ENCODE measurements around the gene VOPP1.

Gene VOPP1

DNA sequence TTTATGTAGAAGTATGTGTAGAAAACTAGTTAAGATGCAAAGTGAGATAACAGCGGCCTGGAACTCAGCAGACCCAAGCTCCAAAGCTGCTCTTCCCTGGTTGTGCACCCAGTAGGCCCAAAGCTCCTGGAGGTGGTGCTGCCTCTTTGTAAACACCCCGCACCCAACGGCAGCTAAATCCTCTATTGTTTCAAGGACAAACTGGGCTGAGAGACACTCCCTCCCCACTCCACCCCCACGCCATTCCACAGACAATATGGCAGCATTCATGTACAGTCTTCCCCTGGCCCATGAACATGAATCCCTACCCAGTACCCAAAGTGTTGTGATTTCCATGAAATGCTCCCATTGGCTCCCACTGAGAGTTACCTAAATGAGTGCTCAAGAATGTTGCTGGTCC is 73.5 kb downstream of the VOPP1 start:
- TF ChIP-seq GATA1 (IDR thresholded peaks at IDR 0.05; ENCODE audit: low read depth, low read length) (no peak), POLR2A (IDR thresholded peaks at IDR 0.05; ENCODE audit: low read length) (no peak)
- DNase-seq: no peak

DNA sequence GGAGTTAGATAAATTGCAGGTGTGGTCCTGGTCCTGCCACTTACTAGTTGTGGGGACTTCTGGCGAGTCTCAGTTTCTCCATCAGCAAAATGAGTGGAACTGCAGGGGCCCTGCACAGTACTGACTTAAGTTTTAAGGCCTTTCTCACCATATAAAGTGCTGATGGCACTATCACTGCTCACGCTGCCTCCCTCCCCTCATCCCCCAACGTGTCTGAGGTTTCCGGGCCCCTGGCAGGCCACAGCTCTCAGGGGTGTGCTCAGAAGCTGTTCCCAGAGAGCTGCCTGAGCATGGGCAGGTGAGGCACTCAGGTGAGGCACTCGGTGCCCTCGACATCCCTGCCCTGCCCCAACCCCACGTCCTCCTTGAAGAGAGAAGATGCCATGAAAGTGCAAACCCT is 74.2 kb downstream of the VOPP1 start:
- DNase-seq: no peak
- TF ChIP-seq POLR2A (IDR thresholded peaks at IDR 0.05; ENCODE audit: low read length): no peak

DNA sequence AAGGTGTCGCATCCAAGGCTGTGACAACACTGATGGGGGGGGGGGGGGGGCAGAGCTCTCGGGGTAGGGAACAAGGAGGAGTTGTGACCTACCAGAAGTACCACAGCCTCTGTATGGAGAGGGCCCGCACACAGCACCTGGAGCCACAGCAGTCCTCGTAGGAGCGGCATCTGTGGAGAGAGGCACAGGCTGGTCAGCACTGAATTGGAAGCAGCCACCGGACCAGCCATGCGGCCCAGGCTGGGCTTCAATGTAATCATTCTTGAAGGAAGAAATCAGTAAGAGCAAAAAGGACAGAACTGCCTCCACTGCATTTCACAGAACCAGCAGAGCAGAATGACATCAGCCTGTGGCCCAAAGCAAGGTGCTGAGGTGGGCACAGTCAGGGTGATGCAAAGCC is 74.8 kb downstream of the VOPP1 start:
- no peak for TF ChIP-seq GATA1 (IDR thresholded peaks at IDR 0.05; ENCODE audit: low read depth, low read length)
- TF ChIP-seq POLR2A (IDR thresholded peaks at IDR 0.05; ENCODE audit: low read length): no peak
- DNase-seq: no peak

DNA sequence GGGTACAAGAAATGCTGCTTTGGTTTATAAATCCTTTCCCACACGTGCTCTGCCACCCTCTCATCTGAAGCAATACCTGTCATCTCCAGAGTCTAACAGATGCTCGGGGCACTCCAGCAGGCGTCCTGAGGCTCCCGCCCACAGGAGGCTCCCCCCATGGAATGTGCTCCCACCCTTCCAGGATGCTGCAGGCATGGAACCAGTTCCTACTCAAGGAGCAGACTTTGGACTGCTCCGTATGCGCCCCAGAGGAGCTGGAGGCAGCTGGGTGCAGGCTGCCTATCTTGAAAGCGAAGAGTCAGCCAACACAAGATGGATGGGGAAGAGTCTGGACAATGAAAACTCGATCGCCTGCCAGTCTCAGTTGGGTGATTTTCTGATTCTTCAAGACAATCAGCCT is 75.4 kb downstream of the VOPP1 start:
- no peak for DNase-seq
- TF ChIP-seq GATA1 (IDR thresholded peaks at IDR 0.05; ENCODE audit: low read depth, low read length) (no peak), POLR2A (IDR thresholded peaks at IDR 0.05; ENCODE audit: low read length) (no peak)

DNA sequence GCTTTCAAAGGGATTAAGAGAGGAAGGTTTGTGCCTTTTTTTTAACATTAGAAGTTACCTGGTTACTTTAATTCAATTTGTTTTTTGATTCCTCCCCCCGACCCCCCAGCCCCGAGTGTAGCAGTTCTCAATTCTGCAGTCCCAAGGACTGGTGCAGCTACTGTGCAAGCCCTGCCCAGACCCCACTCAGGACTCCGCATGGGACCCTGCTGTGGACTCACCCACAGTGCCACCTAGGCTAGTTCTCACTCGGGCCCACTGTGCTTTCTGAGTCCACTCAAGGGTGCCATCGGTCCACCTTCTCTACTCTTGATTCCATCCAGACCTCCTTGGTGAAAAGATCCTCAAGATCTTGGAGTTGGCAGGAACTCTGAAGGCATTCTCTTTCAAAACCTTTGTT is 77.4 kb downstream of the VOPP1 start:
- TF ChIP-seq POLR2A (IDR thresholded peaks at IDR 0.05; ENCODE audit: low read length) (no peak), GATA1 (IDR thresholded peaks at IDR 0.05; ENCODE audit: low read depth, low read length) (no peak)
- no peak for DNase-seq

DNA sequence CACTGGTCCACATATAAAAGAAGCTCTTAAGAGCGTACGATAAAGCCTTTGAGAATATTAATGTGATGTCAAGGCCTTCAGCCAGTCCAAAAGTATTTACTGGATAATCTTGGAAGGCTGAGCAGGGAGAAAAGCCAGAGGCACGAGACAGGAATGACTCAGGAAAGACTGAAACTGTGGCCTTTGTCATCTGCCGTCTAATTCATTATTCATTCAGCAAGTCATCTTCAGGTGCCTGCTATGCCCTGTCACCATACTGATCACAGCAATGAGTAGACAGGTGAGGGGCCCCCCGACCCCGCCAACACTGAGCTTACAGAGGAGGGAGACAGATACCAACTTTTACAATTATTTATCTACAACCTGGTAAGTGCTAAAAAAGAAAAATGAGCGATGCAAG is 78.9 kb downstream of the VOPP1 start:
- no peak for DNase-seq
- no peak for TF ChIP-seq POLR2A (IDR thresholded peaks at IDR 0.05; ENCODE audit: low read length)
- no peak for TF ChIP-seq GATA1 (IDR thresholded peaks at IDR 0.05; ENCODE audit: low read depth, low read length)

DNA sequence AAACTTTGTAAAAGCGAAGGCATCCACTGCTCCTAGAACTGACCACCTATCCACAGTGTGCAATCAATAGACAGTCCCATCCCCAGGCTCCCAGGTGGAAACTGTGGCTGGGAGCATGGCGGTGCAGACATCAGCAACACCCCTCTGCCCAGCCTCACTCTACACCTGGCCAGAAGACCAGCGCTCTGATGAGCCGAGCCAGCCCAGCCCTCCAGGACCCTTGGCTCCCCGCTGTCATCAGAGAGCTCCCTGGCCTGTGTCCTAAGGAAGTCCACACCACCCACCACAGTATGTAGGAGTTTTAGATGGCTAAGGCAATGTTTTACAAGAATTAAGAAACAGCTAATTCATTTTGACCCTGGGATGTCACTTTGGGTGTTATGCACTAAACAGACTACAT is 81.0 kb downstream of the VOPP1 start:
- TF ChIP-seq POLR2A (IDR thresholded peaks at IDR 0.05; ENCODE audit: low read length) (no peak), GATA1 (IDR thresholded peaks at IDR 0.05; ENCODE audit: low read depth, low read length) (no peak)

DNA sequence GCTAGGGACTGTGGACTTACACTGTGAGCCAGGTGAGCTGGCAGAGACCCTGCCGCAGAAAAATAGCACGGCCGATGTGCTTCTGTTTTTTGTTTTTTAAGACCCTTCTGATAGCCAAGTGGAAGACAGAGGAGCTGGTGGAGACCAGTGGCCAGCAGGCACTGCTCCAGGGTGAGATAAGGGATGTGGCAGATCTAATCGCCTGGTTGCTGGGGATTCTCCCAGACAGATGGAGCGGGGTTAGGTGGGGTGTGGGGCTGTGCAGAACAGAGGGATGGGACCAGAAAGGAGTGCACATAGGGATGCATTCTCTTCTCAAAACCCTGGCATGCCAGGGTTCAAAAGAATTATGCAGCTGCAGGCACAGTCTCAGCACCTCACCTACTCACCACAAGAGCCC is 82.2 kb downstream of the VOPP1 start:
- DNase-seq: no peak
- TF ChIP-seq GATA1 (IDR thresholded peaks at IDR 0.05; ENCODE audit: low read depth, low read length) (no peak), POLR2A (IDR thresholded peaks at IDR 0.05; ENCODE audit: low read length) (no peak)

More for the DNA sequence above, 81.0 kb downstream of the VOPP1 start:
- DNase-seq: no peak

DNA sequence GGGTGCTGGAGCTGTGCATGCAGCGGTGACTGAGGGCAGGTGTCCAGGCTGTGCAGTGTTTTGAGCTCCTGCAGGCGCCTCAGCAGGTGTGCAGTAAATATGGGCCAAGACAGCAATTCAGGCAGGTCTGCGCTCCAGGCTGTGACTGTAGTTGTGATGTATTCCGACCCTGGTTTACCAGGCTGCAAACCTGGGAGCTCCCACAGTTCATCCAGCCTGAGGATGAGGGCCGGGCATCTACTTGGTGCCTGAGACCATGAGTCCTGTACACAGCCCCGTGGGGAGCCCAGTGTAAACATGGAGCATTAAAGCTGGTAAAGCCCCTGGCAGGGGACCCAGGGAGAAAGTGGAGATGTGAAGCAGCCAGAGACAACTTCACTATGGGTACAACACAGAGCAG is 82.8 kb downstream of the VOPP1 start:
- DNase-seq: no peak
- TF ChIP-seq GATA1 (IDR thresholded peaks at IDR 0.05; ENCODE audit: low read depth, low read length) (no peak), POLR2A (IDR thresholded peaks at IDR 0.05; ENCODE audit: low read length) (no peak)

DNA sequence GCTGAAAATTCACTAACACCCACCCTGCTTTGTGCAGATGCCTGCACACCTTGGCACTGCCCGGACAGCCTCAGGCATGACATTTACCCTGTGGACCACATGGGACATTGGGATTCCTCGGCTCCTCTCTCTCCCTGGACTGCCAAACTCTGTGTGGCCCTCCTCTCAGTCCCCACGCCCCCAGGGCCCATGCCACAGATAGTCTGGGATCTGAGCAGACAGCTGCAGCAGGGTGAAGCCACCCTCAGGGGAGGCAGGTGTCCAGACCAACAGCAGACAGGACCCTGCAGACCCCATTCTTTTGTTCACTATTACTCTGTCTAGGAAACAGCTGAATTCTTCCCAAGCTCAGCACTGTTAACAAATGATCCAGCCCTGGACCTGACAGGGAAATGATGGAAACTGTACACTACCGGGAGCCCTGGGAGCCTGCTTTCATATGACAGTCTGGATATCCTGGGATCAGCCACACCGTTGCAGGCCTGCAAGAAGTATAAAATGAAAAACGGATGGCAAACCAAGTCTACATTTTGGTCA is 83.4 kb downstream of the VOPP1 start:
- TF ChIP-seq POLR2A (IDR thresholded peaks at IDR 0.05; ENCODE audit: low read length): no peak
- no peak for DNase-seq

DNA sequence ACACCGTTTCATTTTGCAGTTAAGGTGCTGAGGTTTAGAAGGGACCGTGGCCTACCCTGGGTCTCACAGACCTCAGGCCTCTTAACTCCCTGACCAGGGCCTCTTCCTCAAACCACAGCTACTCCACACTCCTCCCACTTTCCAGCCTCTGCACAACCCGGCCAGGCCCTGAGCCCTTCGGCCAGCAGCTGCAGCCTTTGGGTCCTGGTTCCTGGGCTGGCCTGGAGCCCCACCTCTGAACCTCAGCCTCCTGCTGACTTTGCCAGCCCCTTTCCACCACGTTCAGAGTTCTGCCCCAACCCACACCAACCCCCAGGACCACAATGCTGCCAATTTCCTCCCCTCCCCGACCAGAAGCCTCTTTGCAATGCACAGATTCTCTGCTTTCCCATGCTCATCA is 84.1 kb downstream of the VOPP1 start:
- TF ChIP-seq POLR2A (IDR thresholded peaks at IDR 0.05; ENCODE audit: low read length) (no peak), GATA1 (IDR thresholded peaks at IDR 0.05; ENCODE audit: low read depth, low read length) (no peak)
- DNase-seq: no peak

DNA sequence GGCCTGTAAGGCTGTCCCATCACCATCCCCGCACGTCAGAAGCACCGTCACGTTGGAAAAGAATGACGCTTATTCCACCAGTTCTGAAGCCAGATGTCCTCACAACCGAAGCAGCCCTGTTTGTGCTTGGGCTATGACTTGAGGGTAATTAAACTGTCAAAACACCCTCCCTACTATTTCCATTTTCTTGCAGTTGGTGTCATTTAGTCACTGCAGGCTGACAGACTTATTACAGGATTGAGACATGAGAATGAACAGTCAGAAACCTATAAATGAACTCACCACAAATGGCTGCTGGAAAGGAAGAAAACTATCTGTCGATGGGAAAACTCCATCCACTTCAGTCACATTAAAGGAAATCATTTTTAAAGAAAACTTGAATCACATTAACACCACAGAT is 85.3 kb downstream of the VOPP1 start:
- no peak for TF ChIP-seq POLR2A (IDR thresholded peaks at IDR 0.05; ENCODE audit: low read length)
- no peak for TF ChIP-seq GATA1 (IDR thresholded peaks at IDR 0.05; ENCODE audit: low read depth, low read length)
- DNase-seq: no peak

DNA sequence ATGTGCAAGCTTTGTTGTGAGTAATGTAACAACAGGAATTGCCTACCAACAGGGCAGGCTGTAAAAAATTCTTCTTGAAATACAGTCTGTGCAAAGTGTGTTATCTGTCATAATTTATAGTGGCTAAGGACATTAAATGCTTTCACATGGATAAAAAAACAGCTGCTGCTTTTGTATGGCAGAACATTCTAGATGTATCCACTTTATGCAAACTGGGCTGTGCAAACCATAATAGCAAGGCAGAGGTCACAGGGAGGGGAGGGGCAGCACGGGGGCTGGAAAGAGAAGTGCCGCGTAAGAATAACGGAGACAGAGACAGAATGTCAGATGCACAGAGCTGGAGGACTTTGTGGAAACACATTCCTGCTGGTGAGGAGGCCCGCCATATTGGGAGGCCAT is 86.1 kb downstream of the VOPP1 start:
- DNase-seq: no peak
- no peak for TF ChIP-seq GATA1 (IDR thresholded peaks at IDR 0.05; ENCODE audit: low read depth, low read length)
- TF ChIP-seq POLR2A (IDR thresholded peaks at IDR 0.05; ENCODE audit: low read length): no peak

DNA sequence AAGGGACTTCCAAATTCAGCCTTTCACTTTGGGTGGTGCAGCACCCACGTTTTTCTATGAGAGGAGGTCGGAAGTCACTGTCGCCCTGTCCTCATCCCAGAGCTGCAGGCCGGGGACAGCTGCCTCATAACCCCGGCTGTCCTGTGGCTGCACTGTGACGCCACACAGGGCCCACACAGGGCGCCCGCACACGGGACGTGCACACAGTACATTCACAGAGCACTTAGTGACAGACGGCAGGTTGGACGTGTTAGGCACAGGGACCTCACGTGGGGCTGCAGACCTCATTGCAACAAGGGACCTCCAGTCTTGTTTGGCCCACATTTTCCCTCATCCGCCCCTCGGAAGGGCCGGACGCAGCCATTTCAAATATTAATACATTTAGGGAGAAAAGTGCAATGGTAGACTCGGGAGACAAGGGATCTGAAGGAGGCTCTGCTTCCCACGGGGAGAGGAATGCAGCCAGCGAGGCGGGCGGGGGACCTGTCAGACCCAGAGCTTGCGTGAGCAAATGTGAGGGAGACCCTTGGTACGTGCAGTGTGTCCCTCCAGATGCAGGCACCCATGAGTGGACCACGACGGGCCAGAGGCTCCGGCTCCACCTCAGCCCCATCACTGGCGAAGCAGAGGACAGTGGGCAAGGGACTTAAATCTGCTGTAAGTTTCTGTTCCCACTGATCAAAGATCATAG is 86.7 kb downstream of the VOPP1 start:
- DNase-seq: no peak

DNA sequence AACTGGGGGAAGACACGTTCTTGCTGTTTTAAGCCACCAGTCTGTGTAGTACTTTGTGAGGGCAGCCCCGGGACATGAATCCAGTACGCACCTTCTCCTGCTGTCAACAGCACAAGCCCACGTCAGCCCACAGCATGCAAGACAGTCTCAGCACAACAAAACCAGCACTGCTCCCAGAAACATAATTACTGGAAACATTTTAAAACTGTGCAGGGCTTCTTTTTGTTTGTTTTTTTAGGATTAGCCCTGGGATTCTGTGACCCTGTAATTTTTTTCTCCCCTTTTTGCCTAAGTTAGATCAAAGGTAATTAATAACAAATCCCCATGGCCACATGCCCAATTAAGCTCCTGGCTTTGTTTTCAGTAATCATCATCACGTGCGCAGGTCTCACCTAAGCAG is 87.5 kb downstream of the VOPP1 start:
- no peak for TF ChIP-seq POLR2A (IDR thresholded peaks at IDR 0.05; ENCODE audit: low read length)
- no peak for TF ChIP-seq GATA1 (IDR thresholded peaks at IDR 0.05; ENCODE audit: low read depth, low read length)
- DNase-seq: no peak

More for the DNA sequence above, 86.7 kb downstream of the VOPP1 start:
- TF ChIP-seq GATA1 (IDR thresholded peaks at IDR 0.05; ENCODE audit: low read depth, low read length) (no peak), POLR2A (IDR thresholded peaks at IDR 0.05; ENCODE audit: low read length) (no peak)

DNA sequence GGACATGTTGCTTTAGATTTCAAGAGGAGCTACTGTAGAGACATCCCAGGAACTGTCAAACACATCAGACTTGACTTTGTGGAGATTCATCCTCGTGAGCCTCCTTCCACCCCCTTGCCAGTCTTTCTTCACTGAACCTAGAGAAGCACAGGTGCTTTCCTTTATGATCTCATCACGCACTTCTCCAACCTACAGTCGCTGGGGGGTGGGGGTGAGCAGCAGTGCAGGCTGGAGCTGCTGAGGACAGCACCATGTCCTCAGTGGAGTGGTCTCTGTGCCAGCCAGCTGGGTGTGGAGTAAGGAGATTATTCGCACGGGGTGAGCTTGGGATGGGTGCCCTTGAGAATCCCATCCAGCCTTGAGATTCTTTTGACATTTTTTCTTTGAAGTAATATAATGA is 88.1 kb downstream of the VOPP1 start:
- DNase-seq: no peak
- TF ChIP-seq POLR2A (IDR thresholded peaks at IDR 0.05; ENCODE audit: low read length): no peak
- TF ChIP-seq GATA1 (IDR thresholded peaks at IDR 0.05; ENCODE audit: low read depth, low read length): no peak

Measured in erythroblast (primary cell).